Measurements from ENCODE around the gene COL1A1. TPM values are rescaled to one million over a fixed set of nuclear protein-coding genes. Genes with fewer than 3 reads are reported as not detected.

COL1A1 gene
- total RNA-seq, 4 donors from 2014 or later: 12.2 to 57.3 (median 18.5) TPM

DNA sequence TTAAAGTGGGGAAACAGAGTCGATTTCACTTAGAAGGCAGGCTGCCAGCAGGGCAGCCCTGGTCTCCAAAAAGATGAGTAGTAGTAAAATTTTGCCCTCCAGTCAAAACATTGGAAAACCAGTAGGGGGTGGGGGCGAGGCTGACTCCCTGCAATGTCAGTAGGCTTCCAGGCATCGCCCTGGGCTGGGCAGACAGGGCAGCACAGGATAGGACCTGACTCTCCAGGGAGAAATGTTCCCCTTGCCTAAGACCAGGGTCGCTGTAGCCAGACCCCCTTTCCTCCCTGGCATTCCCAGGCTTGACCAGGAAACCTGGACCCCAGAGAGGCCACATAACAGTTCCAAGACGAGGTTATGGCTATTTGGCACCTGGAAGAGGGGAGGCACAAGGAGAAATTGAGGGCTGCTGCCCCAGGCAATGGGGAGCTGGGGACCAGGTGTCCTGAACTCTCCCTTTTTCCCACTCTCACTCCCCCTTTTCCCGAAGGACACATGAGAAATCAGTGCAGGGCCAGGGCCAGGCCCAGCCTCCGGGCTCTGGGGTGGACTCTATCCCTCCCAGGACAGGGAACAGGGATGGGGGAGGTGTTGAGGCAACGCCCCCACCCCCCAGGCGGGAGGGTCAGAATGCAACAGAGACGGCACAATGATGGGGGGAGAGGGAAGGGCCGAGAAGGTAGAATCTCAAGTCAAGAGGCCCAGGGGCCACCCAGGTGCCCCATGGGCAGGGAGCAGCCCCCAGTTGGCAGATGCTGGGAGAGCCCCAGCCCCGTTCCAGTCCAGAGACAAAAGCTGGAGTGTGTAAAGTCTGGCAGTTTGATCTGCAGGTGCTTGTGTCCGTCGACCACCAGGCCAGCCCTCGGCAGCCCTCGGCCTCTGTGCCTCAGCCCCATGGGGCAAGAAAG, 67.0 kb downstream of the COL1A1 start:
- TF ChIP-seq, protein P1, sequence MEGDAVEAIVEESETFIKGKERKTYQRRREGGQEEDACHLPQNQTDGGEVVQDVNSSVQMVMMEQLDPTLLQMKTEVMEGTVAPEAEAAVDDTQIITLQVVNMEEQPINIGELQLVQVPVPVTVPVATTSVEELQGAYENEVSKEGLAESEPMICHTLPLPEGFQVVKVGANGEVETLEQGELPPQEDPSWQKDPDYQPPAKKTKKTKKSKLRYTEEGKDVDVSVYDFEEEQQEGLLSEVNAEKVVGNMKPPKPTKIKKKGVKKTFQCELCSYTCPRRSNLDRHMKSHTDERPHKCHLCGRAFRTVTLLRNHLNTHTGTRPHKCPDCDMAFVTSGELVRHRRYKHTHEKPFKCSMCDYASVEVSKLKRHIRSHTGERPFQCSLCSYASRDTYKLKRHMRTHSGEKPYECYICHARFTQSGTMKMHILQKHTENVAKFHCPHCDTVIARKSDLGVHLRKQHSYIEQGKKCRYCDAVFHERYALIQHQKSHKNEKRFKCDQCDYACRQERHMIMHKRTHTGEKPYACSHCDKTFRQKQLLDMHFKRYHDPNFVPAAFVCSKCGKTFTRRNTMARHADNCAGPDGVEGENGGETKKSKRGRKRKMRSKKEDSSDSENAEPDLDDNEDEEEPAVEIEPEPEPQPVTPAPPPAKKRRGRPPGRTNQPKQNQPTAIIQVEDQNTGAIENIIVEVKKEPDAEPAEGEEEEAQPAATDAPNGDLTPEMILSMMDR (IDR thresholded peaks at IDR 0.05): no peak
- TF ChIP-seq POLR2A (IDR thresholded peaks at IDR 0.05): no peak
- H3K27me3 ChIP-seq: no peaks in the 10 kb centered on the region
- H3K9me3 ChIP-seq: no peaks in the 10 kb centered on the region
- no peak overlapping the region for H3K4me3 ChIP-seq (replicated peaks in 1 of 3)
- intact Hi-C loops (cut with DNase I): no loop called here
- DNase-seq: no peak
- no peak overlapping the region for H3K27ac ChIP-seq
- H3K4me1 ChIP-seq: peaks cover 6 to 20% of the 10 kb centered on the region in 2 donors
- 79 to 83% methylated on average over 11 to 15 of the region's 16 CpGs for WGBS, 2 donors
- peaks cover 32 to 39% of the 10 kb centered on the region in 2 donors for H3K36me3 ChIP-seq

DNA sequence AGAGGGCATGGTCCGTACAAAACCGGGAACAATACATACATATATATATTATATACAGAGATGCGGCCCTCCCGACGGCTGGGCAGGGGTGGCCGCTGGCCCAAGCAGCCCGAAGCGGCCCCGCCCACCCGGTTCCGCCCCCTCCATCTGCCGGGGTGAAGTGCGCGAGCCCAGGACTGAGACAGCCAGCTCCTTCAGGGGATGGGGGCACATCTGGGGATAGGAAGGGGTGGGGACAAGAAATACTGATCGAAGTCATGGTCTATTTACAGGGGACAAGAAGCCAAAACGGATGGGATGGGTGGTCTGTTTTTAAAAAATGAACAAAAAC, 67.7 kb downstream of the COL1A1 start:
- Histone ChIP-seq H3K36me3 (peaks cover 24 to 32% of the 10 kb centered on the region in 2 donors), H3K9me3 (no peaks in the 10 kb centered on the region), H3K27me3 (peaks cover 5% of the 10 kb centered on the region), H3K4me1 (peaks cover 12 to 24% of the 10 kb centered on the region in 2 donors), H3K4me3 (replicated peaks in 1 of 3) (no peak overlapping the region), H3K27ac (no peak overlapping the region)
- TF ChIP-seq, protein P1 (IDR thresholded peaks at IDR 0.05): no peak
- no peak for TF ChIP-seq POLR2A (IDR thresholded peaks at IDR 0.05)
- intact Hi-C loops (cut with DNase I): no loop called here
- 47 to 58% methylated on average over 16 of the region's 16 CpGs for WGBS, 2 donors
- DNase-seq: no peak

Small RNA genes within 50 kb of the gene (small RNA-seq; reads per million reads assigned to genes)
- gene SUMO2P7: not detected

Other genes starting within 250 kb of the COL1A1 start
- gene DLX4, start 232.4 kb downstream of the COL1A1 start, total RNA-seq: 1 to 10 TPM in 1 of 4 donors, under 1 TPM in 1, not detected in 2; 0.56 to 1.2 TPM
- gene DLX3, start 206.4 kb downstream of the COL1A1 start, total RNA-seq: 1 to 10 TPM; 1.8 to 2.4 (median 2.1) TPM
- 100 to 1,000 TPM; 145 to 246 (median 172) TPM for gene ITGA3, start 145.5 kb downstream of the COL1A1 start, total RNA-seq
- 10 to 100 TPM; 42.5 to 79.3 (median 64.5) TPM for gene PDK2, start 106.3 kb downstream of the COL1A1 start, total RNA-seq
- gene SAMD14, start 71.5 kb downstream of the COL1A1 start, total RNA-seq: under 1 TPM; 0.24 to 0.81 (median 0.58) TPM
- gene PPP1R9B, start 51.0 kb downstream of the COL1A1 start, total RNA-seq: 10 to 100 TPM; 28.6 to 37.2 (median 31.9) TPM
- 1 to 10 TPM in 1 of 4 donors, not detected in 3; 2.0 TPM for gene SGCA, start 35.6 kb downstream of the COL1A1 start, total RNA-seq
- gene TMEM92, start 72.8 kb upstream of the COL1A1 start, total RNA-seq: not detected
- gene XYLT2, start 144.5 kb upstream of the COL1A1 start, total RNA-seq: 10 to 100 TPM; 22.4 to 33.4 (median 28.8) TPM
- gene MRPL27, start 171.6 kb upstream of the COL1A1 start, total RNA-seq: 100 to 1,000 TPM in 1 of 4 donors, 10 to 100 TPM in 3; 44.6 to 115 (median 80.8) TPM
- gene EME1, start 171.6 kb upstream of the COL1A1 start, total RNA-seq: under 1 TPM in 2 of 4 donors, not detected in 2; 0.27 to 0.93 TPM
- gene LRRC59, start 195.9 kb upstream of the COL1A1 start, total RNA-seq: 10 to 100 TPM; 57.4 to 91.0 (median 77.5) TPM
- 100 to 1,000 TPM in 3 of 4 donors, 10 to 100 TPM in 1; 97.3 to 193 (median 143) TPM for gene ACSF2, start 224.6 kb upstream of the COL1A1 start, total RNA-seq